ENCODE results near the gene TRIM7.
"Not testable (repeated sequence)": the region's sequence is repeated elsewhere in the genome, so short reads cannot be mapped to it uniquely, and the experiment has no call there.

The TRIM7 gene

DNA sequence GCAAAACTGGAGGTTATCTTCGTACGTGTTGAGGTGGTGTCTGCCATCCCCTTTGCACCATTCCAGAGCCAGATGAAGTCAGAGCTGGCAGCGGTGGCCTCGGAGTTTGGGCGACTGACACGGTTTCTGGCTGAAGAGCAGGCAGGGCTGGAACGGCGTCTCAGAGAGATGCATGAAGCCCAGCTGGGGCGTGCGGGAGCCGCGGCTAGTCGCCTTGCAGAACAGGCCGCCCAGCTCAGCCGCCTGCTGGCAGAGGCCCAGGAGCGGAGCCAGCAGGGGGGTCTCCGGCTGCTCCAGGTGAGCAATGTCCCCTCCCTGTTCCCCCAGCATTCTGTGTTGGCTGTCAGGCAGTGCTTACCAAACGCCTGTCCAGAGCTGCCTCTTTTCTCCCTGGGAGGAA, 27.6 kb upstream of the TRIM7 start:
- no peak for DNase-seq

DNA sequence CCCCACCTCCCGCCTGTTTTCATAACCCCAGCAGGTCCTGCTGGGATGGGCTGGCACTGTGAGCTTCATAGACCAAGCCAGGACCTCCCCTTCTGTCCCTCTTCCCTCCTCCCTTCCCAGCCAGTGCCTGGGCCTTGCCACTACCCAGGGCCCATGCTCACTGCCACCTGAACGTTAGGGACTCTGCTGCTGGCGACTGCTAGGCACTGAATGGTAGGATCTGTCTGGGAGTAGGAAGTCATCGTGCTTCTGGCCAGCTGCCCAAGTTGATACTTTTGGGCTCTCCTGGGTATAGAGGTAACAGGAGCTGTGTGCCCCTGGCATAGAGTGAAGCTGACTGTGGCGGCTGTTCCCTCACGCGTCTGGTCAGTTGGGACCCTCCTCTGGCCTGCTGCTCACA, 26.4 kb upstream of the TRIM7 start:
- no peak for DNase-seq

DNA sequence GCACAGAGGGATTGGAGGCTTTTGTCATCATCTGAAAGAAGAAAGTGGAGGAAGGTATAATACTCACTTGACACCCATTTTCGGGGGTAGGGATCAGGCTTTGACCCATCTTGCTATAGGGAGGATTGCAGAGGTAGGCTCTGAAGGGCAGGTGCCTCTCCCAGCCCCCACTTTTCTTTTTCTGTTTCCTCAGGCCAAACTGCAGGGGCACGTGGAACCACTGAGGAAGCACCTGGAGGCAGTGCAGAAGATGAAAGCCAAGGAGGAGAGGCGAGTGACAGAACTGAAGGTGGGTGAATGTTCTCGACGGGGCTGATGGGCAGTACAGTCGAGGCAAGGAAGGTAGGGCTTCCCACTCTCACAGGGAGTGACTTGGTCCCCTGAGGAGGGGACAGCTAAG, 25.6 kb upstream of the TRIM7 start:
- no peak for DNase-seq

DNA sequence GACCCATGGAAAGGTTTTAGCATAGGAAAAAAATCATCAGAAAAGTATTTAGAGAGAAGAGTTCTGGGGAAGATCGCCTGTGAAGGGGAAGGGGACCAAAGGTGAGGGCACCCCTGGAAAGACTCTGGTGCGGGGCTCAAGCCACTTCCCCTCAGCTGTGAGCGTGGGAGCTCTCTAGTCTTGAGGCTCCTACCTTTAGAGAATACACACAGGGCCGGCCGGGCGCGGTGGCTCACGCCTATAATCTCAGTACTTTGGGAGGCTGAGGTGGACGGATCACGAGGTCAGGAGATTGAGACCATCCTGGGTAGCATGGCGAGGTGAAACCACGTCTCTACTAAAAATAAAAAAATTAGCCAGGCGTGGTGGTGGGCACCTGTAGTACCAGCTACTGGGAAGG, 25.0 kb upstream of the TRIM7 start:
- no peak for DNase-seq

DNA sequence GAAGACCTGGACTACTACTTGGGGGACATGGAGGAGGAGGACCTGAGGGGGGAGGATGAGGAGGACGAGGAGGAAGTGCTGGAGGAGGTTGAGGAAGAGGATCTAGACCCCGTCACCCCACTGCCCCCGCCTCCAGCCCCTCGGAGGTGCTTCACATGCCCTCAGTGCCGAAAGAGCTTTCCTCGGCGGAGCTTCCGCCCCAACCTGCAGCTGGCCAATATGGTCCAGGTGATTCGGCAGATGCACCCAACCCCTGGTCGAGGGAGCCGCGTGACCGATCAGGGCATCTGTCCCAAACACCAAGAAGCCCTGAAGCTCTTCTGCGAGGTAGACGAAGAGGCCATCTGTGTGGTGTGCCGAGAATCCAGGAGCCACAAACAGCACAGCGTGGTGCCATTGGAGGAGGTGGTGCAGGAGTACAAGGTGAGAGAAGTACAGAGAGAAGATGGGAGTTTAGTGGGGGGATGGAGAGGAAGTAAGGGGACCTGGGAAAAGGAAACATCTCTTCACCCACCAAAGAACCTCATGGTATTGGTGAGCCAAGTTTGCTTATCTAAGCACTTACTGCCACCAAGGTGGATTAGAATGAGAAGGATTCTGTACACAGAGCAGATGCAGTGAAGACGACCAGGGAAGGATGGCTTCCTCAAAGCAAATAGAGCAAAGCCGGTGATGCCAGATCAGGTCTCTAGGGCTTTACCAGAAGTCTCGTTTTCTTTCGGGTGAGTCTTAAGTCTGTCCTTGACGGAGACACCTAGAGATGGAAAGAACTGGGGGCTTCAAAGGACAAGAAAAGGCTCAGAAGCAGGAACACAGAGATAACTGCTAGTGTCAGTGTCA, 19.6 kb upstream of the TRIM7 start:
- no peak for DNase-seq

DNA sequence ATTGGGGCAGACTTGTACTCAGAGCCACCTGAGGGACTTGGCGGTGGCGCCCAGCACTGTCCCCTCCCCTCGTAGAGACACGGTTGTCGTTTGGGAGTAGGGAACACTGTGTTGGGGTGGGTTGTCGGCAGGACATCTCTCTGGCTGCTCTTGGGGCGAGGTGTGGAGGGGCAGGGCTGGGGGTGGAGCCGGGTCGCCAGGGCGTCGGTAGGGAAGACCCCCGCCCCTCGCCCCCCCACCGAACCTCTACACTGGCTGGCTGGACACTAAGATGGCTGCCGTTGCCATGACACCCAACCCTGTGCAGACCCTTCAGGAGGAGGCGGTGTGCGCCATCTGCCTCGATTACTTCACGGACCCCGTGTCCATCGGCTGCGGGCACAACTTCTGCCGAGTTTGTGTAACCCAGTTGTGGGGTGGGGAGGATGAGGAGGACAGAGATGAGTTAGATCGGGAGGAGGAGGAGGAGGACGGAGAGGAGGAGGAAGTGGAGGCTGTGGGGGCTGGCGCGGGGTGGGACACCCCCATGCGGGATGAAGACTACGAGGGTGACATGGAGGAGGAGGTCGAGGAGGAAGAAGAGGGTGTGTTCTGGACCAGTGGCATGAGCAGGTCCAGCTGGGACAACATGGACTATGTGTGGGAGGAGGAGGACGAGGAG, 18.9 kb upstream of the TRIM7 start:
- DNase-seq, result no peak

DNA sequence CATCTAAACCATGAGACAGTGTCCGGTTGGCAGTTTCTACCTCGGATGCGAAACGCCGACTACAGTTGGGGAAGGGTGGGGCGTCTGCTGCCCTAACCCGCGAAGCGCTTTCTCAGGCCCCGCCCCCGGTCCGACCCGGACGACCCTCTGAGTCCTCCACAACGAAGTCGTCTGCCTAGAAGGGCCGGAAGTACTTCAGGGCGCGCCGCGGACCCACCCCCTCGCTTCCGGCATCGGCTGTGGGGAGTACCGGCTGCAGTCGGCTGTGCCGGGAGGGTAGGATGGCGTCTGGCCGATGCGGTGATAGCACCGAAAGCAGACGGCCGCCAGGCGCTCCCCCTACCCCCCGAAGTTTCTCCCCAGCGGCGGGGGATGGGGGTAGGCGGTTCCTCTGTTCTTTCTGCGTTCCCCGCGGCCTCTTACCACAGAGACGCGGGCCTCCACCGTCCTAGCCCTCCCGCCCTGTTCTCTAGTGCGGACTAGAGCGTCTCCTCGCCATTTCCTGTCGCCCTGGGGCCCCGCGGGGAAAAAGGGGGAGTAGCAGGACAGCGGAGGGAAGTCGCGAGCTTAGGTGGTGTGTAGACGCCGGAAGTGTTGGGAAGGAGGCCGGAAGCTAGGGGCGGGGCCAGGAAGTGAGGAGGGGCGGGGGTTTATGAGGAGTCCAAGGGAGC, 18.2 kb upstream of the TRIM7 start, which contains the start of gene TRIM41:
TSS of gene TRIM41 (plus strand) at position 224 of the 671 bp plus-strand sequence. CDS start 719 bp downstream, outside the sequence.
- no peak for DNase-seq

DNA sequence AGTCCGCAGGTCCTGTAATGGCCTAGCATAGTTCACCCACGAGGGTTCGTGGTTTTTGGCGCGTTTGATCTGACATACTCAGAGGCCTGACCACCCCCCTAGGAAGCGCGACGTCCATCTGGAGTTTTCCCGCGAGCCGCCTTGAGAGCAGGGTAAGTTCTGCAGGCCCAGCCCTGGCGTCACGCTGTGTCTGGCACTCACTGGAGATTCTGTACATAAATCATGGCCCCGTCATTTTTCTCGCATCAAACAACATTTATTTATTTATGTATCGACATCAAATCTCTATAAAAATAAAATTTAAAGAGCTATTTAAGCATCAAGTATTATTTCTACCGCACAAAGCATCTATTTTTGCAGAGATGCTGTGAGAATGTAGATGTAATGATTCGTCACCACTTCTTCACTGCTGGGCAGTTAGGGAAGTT, 17.6 kb upstream of the TRIM7 start:
- no peak for DNase-seq

DNA sequence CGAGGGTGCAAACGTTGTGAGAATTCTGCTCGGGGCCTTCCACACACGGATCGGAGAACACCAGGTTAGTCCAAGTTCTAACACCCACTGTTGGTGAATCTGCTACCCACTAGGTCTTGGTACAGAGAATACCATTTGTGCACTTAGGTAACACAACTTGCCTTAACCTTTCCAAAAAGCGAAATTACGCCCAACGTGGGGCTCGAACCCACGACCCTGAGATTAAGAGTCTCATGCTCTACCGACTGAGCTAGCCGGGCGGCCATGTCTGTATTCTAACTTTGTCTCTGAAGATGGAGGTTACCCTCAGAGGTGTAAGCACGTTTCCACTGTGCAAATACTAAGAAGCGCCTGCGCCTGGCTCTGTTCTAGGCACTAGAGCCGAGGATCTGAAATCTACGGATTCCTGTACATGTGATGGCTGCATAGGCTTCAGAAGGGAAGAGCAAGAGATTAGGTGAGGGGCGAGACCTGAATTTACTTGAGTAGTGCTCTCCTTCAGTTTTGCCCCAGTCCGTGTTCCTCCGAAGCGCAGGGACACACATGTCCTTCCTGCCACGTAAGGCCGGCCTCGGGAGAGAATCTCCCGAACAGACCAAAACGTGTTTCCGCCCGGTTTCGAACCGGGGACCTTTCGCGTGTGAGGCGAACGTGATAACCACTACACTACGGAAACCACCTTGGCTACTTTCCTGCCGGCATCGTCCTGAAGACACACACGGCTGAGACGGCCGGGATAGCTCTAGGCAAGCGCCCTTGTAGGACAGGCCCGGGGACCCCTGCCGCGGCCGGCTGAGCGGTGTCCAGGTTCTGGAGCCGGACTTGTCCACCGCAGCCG, 17.0 kb upstream of the TRIM7 start:
- no peak for DNase-seq

DNA sequence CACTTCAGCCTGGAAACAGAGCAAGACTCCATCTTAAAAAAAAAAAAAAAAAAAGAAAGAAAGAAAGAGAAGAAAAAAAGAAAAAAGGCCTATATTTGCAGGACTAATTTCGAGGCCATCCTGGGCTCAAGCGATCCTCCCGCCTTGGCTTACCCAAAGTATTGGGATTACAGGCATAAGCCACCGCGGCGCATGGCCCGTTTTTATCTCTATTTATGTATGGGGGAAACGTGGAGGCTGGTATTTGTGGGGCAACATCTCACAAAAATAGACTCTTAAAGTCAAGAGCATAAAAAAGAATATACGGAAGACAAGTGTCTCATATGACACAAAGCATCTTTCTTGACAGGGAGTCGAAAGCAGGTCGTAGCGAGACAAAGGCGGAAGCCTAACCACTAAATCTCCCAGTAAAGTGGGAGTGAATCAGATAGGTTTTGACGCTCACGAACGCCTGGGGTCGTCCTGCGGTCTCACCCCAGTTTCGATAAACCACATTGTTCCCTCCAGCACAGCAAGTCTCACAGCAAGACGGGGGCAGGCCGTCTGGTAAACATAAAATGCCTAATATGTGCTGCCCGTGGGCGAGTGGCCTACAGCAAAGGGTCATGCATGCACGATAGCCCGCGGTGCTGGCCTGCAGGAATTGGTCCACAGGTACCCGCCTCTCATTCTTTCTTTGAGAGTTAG, 16.3 kb upstream of the TRIM7 start:
- DNase-seq, result no peak

DNA sequence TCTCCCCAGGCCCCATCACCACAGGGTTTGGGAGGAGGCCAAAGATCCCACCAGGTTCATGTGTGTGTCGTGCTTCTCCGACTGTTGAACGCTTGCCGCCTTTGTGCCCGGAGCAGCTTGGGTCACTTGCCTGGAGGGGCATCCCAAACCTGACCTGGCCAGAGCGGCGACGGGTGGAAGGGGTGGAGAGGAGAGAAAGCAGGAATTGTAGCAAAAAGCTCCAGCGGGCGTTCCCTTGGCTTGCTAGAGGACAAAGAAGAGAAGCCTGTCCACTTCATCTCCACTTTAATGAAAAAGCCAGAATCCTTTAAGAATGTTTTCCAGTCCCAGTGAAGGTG, 15.2 kb upstream of the TRIM7 start:
- DNase-seq, result no peak

DNA sequence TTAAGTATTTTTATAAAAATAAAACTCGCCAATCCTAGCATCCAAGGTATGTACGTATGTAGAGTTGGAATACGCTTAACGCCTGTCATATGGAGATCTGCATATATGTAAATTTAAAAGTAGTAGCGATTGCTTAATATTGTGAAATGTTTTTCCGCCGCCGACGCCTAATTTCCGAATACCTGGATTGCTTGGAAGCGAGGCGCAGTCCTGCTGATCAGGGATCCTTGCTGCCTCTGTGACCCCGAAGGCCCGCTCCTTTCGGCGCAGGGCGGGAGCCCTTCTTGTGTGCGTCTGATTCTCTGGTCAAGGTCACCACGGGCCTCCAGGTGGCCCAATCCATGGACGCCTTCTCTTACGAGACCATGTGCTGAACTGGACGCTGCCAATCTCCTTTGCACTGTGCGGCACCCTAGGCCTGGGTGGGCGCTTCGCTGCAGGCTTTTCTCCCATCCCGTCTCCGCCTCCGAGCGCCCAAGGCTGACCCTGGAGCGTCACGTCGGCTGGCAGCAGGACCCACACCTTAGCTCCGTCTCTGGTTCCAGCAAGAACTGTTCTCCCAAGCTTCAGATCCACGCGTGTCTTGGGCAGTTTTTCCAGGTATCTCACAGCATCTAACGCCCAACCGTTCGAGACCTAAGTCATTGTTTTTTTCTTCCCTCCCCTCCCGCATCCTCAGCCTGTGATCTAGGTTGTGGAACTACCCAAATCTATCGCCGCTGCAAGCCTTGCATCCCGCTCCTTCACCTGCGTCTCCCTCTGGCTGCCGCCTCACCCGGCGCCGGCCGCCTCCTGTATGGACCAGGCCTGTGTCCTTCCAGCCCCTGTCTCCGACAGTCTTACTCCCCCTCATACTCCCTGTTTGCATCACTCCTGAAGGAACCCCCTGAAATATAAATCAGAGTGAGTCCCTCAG, 14.5 kb upstream of the TRIM7 start:
- no peak for DNase-seq

DNA sequence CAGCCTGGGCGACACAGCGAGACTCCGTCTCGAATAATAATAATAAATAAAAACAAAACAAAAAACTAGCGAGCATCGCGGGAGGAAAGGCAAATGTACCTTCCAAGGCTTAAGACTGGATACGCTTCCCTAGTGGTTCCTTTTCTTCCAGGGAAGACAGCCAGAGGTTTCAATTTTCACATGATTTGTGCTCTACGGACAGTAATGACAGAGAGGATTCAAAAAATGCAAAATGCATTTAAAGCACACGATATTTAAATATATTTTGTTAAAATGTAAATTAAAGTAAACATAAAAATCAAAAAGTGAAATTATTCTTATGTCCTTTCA, 13.8 kb upstream of the TRIM7 start:
- DNase-seq, result no peak

DNA sequence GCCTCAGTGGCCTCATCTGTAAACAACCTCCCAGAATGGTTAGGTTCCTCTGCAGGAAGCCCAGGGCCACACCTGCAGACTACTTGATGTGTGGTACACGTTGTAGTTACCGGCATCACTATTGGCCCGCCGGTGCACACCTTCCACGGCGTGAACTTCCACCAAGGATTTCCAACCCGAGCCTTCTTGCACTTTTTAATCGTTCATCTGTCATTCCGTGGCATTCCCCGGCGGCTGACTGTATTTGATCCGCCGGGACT, 12.7 kb upstream of the TRIM7 start:
- no peak for DNase-seq

DNA sequence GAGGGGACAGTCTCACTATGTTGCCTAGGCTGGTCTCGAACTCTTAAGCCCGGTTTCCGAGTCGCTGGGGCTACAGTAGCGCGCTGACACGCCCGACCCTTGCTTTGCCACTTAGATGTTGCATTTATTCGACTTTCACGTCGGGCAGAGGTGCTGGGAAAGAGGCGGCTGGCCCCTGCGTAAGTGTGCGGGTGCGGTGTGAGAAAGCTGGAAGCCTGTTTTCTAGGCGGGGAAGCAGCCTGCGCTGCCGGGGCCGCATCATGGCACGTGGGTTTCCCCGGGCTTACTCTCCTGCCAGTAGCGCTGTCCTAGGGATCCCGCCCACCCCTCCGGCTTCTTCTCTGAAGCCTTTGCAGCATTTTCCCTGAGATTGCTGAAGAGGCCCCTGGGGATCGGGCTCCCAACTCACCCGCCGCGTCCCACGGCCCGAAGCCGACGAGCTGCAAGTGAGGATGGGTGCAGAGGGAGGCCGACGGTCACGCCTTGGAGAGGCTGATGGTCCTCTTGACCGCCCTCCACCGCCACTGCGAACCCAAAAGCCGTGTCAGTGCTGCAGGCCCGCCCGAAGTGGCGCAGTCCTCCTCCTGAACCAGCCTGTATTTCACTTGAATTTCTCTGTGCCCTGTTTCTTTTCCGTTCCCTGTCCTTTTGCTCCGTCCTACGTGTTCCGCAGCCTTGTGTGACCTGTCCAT, 12.3 kb upstream of the TRIM7 start:
- DNase-seq, result no peak

DNA sequence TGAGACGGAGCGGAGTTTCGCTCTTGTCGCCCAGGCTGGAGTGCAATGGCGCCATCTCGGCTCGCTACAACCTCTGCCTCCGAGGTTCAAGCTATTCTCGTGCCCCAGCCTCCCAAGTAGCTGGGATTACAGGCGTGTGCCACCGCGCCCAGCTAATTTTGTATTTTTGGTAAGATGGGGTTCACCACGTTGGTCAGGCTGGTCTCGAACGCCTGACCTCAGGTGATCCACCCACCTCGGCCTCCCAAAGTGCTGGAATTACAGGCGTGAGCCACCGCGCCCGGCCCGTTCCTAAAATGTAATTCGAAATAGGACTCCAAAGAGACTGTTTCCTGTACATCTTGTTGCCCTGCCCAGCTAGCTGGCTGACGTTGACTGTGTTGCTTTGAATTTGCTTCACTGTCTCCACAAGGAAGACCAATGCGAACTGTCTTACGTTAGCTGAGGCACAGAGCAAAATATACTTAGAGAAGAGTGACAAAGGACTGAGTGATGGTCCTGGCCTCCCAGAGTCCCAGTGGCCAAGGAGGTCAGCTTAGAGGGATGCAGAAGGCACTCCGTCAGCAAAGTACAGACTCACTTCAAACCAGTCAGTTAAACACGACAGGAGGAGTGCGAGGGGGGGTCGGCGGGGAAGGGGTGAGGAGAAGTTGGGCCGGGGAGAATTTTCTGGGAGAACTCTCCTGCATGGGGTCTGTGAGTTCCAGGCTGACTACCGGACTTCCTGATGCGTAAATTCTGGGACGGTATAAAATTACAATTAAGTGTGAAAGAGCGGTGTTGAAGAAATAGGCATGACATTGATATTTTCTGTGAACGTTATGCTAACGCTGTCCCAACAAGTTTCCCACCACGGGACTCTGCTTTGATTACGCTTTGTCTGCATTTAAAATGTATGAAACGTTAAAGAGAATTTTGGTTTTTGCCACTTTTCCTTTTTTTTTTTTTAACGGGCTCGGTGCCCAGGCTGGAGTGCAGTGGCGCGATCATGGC, 11.3 kb upstream of the TRIM7 start:
- no peak for DNase-seq

DNA sequence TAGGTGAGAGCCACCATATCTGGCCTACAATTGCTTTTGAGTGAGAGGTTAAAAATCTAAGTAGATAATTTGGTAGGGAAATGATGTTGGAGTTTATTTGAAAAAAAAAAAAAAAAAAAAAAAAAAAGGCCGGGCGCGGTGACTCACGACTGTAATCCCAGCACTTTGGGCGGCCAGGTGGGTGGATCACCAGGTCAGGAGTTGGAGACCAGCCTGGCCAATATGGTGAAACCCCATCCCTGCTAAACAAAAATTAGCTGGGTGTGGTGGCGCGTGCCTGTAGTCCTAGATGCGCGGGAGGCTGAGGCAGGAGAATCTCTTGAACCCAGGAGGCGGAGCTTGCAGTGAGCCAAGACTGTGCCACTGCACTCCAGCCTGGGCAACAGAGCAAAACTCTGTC, 9.3 kb upstream of the TRIM7 start:
- not testable (repeated sequence) for DNase-seq

DNA sequence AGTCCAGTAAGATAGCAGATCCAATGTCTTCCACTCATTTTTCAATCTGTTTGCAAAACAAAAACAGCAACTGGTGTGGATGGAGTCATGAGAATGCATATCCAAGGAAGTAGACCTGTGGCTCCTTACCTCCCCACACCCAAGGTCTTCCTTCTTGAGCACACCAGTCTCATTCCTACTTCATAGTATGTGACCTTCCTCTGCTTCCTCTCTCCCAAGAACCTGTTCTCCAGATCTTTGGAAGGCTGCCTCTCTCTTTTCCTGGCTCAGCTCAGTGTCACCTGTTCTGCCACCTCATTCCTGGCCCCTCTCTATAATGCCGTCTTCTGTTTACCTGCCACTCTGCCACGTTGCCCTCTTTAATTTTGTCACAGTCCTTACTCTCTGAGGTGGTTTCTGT, 7.9 kb upstream of the TRIM7 start:
- no peak for DNase-seq

DNA sequence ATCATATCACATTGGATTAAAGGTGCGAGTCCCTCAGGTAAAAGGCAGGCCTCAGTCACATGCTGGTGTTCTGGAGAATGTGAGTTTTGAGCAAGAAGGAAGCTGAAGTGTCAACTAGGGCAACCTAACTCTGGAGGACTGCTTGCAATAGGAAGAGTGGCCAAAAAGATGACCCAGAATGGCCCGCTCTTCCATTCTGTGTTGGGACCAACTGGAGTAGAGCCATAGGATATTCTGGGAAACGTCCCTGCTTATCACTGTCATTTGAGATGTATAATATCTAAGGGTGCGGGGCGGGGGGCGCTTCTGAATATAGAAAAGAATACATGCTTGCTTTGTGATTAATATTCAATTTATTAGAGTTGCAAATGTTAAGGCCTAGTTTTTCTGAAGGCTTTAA, 7.1 kb upstream of the TRIM7 start:
- no peak for DNase-seq

DNA sequence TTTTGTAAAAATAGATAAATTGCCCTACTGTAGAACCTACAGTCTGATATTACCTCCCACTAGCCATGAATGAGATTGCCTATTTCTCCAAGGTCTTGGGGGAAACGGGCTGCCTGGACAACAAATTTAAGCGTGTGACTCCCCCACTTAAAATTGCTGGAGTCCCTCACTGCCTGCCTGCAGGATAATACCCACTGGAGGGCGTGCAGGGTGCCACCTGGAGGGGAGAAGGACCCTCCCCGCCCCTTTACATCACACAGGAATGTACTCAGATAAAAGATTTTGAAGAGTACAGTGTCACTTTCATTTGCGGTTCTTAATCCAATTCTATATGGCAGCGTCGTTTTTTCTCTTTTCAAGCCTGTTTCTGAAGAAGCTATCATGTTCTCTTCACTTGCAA, 6.2 kb upstream of the TRIM7 start:
- no peak for DNase-seq

Data from GDM1 (cell line).